HepG2 (cell line): Measurements from ENCODE around the gene IGFBP6. TPM values are rescaled to one million over a fixed set of nuclear protein-coding genes. Genes with fewer than 3 reads are reported as not detected.

Experiments used
- EED ChIP-seq: sonication (generic); formaldehyde crosslinking; IDR thresholded peaks from 2 replicates; pipeline ENCODE4 v1.5.0; 2020; ENCODE audit warnings: mild to moderate bottlenecking, missing genetic modification reagents
- MTF2 ChIP-seq: sonication (generic); formaldehyde crosslinking; IDR thresholded peaks from 2 replicates; pipeline ENCODE4 v1.5.0; 2020; ENCODE audit warnings: missing genetic modification reagents, borderline replicate concordance
- PLRG1 ChIP-seq: fragments of 450-650 bp; conservative IDR thresholded peaks from 2 replicates; pipeline ENCODE4 v1.6.1; 2016
- ZBTB8A ChIP-seq: sonication (generic); formaldehyde crosslinking; IDR thresholded peaks from 2 replicates; pipeline ENCODE4 v1.4.0; 2020; ENCODE audit warnings: mild to moderate bottlenecking, low read depth, missing genetic modification reagents, borderline replicate concordance
- ZNF333 ChIP-seq: sonication (generic); formaldehyde crosslinking; IDR thresholded peaks from 2 replicates; pipeline ENCODE4 v1.4.0; 2020; ENCODE audit warnings: mild to moderate bottlenecking, missing genetic modification reagents, borderline replicate concordance
- ZNF556 ChIP-seq: sonication (generic); formaldehyde crosslinking; IDR thresholded peaks from 2 replicates; pipeline ENCODE4 v1.4.0; 2020; ENCODE audit warnings: mild to moderate bottlenecking, missing genetic modification reagents, borderline replicate concordance
- ZNF567 ChIP-seq: sonication (generic); formaldehyde crosslinking; IDR thresholded peaks from 2 replicates; pipeline ENCODE4 v1.8.1; 2023; ENCODE audit warnings: mild to moderate bottlenecking, missing genetic modification reagents, borderline replicate concordance
- ZNF737 ChIP-seq: sonication (generic); formaldehyde crosslinking; IDR thresholded peaks from 2 replicates; pipeline ENCODE4 v1.5.0; 2020; ENCODE audit warnings: missing genetic modification reagents, mild to moderate bottlenecking, borderline replicate concordance
- polyA plus RNA-seq, 8 experiments: library from polyadenylated mRNA; depleted of rRNA in 3 of 8; stranded (reverse) in 7 of 8; unstranded in 1 of 8; fragments of >200 nt; fragmentation: Illumina TruSeq in 4 of 8; extraction: Trizol in 4 of 8; gene quantifications; 2 replicates each; pipeline versions ENCODE4 v1.2.1 to v1.2.3, GENCODE V29; 2011 to 2016; ENCODE audit warnings: low read depth in 4 of 8, missing spikeins in 1 of 8, mixed read lengths in 1 of 8; ENCODE audit not compliant: insufficient read depth in 1 of 8
- total RNA-seq, 5 experiments: library from RNA; depleted of rRNA; stranded (reverse); fragments of >200 nt; fragmentation: Illumina TruSeq; extraction: Trizol; gene quantifications; 2 replicates each; pipeline ENCODE4 v1.2.3, GENCODE V29; 2016; ENCODE audit warnings: low read depth in 1 of 5
- TF ChIP-seq, protein P1 (sequence below): sonication (generic); formaldehyde crosslinking; IDR thresholded peaks from 2 replicates; pipeline ENCODE4 v1.5.0; 2020; ENCODE audit warnings: missing genetic modification reagents
- TF ChIP-seq, protein P2 (sequence below): sonication (generic); formaldehyde crosslinking; IDR thresholded peaks from 2 replicates; pipeline ENCODE4 v1.9.0; 2022; ENCODE audit warnings: missing genetic modification reagents, mild to moderate bottlenecking, borderline replicate concordance
- TF ChIP-seq, protein P3 (sequence below): sonication (generic); formaldehyde crosslinking; conservative IDR thresholded peaks from 2 replicates; pipeline ENCODE4 v1.4.0; 2020; ENCODE audit warnings: mild to moderate bottlenecking, missing genetic modification reagents, moderate library complexity
- TF ChIP-seq, protein P4 (sequence below): sonication (generic); formaldehyde crosslinking; IDR thresholded peaks from 2 replicates; pipeline ENCODE4 v1.4.0; 2020; ENCODE audit warnings: missing genetic modification reagents
- TF ChIP-seq, protein P5 (sequence below): sonication (generic); formaldehyde crosslinking; IDR thresholded peaks from 2 replicates; pipeline ENCODE4 v1.5.1; 2020; ENCODE audit warnings: mild to moderate bottlenecking, missing genetic modification reagents, moderate library complexity

The IGFBP6 gene
- total and polyA plus RNA-seq, 2 of the 13 experiments (the other 11 are each of a cell fraction or from before 2014, with no cell fraction given): 3.9 to 25.2 TPM

DNA sequence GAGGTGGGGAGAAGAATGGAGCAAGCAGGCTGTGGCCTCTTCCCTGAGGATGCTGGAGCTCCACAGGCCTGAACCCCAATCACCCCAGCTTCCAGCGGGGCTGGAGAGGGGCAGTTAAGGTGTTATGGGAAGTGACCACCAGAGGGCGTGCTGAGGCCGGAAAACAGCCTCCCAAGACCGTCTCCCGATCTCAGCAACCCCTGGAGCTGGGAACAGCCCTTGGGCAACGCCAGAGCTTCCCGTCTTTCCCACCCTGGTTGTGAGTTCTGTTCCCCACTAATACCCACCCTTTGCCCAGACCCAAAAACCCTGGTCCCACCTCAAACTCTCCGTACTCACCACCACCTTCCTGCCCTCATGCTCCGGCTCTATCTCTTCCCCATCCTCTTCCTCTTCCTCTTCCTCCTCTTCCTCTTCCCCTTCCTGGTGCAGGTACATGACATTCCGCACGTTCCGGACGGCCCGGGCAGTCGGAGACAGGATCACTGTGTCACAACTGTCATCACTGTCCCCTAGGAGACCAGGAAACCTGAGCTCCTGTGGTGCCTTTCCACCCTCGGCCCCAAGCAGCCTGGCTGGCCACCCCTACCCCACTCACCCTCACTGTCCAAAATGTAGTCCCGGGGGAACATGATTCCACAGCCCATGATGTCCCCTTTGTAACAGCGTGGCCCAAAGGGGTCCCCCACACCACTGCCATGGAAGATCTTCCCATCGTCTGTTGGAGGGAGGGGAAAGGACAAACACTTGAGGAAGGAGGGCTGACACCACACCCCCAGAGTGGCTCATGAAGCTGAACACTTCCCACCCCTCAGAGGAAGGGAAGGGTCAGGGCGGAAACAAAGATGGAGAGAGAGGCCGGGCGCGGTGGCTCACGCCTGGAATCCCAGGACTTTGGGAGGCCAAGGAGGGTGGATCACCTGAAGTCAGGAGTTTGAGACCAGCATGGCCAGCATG is 31.2 kb upstream of the IGFBP6 start (continued):
- TF ChIP-seq EED (CRISPR knock-in tag) (no peak), PLRG1 (no peak), ZNF333 (CRISPR knock-in tag) (0 out of 2 replicates have a peak, but pooled peaks have one; percentile 25), MTF2 (CRISPR knock-in tag) (0 out of 2 replicates have a peak, but pooled peaks have one; percentile 40), ZNF567 (CRISPR knock-in tag) (0 out of 2 replicates have a peak, but pooled peaks have one; percentile 40), ZBTB8A (CRISPR knock-in tag) (no peak), ZNF556 (CRISPR knock-in tag) (peak; percentile 44; the same call in 1 of the 2 replicates), ZNF737 (no peak)
- TF ChIP-seq, protein P1, sequence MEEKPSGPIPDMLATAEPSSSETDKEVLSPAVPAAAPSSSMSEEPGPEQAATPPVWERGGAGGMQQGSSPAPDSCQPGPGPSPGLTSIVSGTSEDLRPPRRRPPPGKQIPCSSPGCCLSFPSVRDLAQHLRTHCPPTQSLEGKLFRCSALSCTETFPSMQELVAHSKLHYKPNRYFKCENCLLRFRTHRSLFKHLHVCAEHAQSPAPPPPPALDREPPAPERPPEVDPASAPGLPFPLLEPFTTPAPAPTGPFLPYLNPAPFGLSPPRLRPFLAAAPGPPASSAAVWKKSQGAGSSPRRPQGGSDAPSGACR (CRISPR knock-in tag): 0 out of 2 replicates have a peak, but pooled peaks have one; percentile 66
- TF ChIP-seq, protein P2, sequence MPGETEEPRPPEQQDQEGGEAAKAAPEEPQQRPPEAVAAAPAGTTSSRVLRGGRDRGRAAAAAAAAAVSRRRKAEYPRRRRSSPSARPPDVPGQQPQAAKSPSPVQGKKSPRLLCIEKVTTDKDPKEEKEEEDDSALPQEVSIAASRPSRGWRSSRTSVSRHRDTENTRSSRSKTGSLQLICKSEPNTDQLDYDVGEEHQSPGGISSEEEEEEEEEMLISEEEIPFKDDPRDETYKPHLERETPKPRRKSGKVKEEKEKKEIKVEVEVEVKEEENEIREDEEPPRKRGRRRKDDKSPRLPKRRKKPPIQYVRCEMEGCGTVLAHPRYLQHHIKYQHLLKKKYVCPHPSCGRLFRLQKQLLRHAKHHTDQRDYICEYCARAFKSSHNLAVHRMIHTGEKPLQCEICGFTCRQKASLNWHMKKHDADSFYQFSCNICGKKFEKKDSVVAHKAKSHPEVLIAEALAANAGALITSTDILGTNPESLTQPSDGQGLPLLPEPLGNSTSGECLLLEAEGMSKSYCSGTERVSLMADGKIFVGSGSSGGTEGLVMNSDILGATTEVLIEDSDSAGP: peak; percentile 73; the same call in 1 of the 2 replicates
- TF ChIP-seq, protein P3, sequence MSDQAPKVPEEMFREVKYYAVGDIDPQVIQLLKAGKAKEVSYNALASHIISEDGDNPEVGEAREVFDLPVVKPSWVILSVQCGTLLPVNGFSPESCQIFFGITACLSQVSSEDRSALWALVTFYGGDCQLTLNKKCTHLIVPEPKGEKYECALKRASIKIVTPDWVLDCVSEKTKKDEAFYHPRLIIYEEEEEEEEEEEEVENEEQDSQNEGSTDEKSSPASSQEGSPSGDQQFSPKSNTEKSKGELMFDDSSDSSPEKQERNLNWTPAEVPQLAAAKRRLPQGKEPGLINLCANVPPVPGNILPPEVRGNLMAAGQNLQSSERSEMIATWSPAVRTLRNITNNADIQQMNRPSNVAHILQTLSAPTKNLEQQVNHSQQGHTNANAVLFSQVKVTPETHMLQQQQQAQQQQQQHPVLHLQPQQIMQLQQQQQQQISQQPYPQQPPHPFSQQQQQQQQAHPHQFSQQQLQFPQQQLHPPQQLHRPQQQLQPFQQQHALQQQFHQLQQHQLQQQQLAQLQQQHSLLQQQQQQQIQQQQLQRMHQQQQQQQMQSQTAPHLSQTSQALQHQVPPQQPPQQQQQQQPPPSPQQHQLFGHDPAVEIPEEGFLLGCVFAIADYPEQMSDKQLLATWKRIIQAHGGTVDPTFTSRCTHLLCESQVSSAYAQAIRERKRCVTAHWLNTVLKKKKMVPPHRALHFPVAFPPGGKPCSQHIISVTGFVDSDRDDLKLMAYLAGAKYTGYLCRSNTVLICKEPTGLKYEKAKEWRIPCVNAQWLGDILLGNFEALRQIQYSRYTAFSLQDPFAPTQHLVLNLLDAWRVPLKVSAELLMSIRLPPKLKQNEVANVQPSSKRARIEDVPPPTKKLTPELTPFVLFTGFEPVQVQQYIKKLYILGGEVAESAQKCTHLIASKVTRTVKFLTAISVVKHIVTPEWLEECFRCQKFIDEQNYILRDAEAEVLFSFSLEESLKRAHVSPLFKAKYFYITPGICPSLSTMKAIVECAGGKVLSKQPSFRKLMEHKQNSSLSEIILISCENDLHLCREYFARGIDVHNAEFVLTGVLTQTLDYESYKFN (CRISPR knock-in tag): 0 out of 2 replicates have a peak, but pooled peaks have one; percentile 20
- TF ChIP-seq, protein P4, sequence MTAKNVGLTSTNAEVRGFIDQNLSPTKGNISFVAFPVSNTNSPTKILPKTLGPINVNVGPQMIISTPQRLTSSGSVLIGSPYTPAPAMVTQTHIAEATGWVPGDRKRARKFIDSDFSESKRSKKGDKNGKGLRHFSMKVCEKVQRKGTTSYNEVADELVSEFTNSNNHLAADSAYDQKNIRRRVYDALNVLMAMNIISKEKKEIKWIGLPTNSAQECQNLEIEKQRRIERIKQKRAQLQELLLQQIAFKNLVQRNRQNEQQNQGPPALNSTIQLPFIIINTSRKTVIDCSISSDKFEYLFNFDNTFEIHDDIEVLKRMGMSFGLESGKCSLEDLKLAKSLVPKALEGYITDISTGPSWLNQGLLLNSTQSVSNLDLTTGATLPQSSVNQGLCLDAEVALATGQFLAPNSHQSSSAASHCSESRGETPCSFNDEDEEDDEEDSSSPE (CRISPR knock-in tag): no peak
- TF ChIP-seq, protein P5, sequence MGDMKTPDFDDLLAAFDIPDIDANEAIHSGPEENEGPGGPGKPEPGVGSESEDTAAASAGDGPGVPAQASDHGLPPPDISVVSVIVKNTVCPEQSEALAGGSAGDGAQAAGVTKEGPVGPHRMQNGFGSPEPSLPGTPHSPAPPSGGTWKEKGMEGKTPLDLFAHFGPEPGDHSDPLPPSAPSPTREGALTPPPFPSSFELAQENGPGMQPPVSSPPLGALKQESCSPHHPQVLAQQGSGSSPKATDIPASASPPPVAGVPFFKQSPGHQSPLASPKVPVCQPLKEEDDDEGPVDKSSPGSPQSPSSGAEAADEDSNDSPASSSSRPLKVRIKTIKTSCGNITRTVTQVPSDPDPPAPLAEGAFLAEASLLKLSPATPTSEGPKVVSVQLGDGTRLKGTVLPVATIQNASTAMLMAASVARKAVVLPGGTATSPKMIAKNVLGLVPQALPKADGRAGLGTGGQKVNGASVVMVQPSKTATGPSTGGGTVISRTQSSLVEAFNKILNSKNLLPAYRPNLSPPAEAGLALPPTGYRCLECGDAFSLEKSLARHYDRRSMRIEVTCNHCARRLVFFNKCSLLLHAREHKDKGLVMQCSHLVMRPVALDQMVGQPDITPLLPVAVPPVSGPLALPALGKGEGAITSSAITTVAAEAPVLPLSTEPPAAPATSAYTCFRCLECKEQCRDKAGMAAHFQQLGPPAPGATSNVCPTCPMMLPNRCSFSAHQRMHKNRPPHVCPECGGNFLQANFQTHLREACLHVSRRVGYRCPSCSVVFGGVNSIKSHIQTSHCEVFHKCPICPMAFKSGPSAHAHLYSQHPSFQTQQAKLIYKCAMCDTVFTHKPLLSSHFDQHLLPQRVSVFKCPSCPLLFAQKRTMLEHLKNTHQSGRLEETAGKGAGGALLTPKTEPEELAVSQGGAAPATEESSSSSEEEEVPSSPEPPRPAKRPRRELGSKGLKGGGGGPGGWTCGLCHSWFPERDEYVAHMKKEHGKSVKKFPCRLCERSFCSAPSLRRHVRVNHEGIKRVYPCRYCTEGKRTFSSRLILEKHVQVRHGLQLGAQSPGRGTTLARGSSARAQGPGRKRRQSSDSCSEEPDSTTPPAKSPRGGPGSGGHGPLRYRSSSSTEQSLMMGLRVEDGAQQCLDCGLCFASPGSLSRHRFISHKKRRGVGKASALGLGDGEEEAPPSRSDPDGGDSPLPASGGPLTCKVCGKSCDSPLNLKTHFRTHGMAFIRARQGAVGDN (CRISPR knock-in tag): peak; percentile 56
